ENCODE measurements around the gene CNIH3. TPM values are rescaled to one million over a fixed set of nuclear protein-coding genes. Genes with fewer than 3 reads are reported as not detected.

Gene CNIH3
- total RNA-seq, 4 donors from 2014 or later, result not detected

- H3K4me3 ChIP-seq, result no peak overlapping the region
- DNase-seq, result no peak
- no peaks in the 10 kb centered on the region for H3K4me1 ChIP-seq
- no peaks in the 10 kb centered on the region for H3K27me3 ChIP-seq
- no peaks in the 10 kb centered on the region for H3K36me3 ChIP-seq
- no peak overlapping the region for H3K27ac ChIP-seq
- no peak for TF ChIP-seq POLR2A (IDR thresholded peaks at IDR 0.05)
- no peak for TF ChIP-seq CTCF (IDR thresholded peaks at IDR 0.05)
- no peaks in the 10 kb centered on the region for H3K9me3 ChIP-seq
Measured at GRCh38 chr1:224698015-224698451, 81.9 kb downstream of the CNIH3 start.

GRCh38 chr1:224700918-224701531 lies 84.9 kb downstream of the CNIH3 start:
- TF ChIP-seq CTCF (IDR thresholded peaks at IDR 0.05), result no peak
- no peak for TF ChIP-seq POLR2A (IDR thresholded peaks at IDR 0.05)
- DNase-seq, result no peak
- no peak overlapping the region for H3K4me3 ChIP-seq
- H3K27ac ChIP-seq, result no peak overlapping the region
- H3K27me3 ChIP-seq, result no peaks in the 10 kb centered on the region
- H3K4me1 ChIP-seq, result no peaks in the 10 kb centered on the region
- no peaks in the 10 kb centered on the region for H3K36me3 ChIP-seq
- no peaks in the 10 kb centered on the region for H3K9me3 ChIP-seq

- H3K9me3 ChIP-seq, result no peaks in the 10 kb centered on the region
- no peak overlapping the region for H3K27ac ChIP-seq
- H3K36me3 ChIP-seq, result no peaks in the 10 kb centered on the region
- H3K27me3 ChIP-seq, result no peaks in the 10 kb centered on the region
- TF ChIP-seq POLR2A (IDR thresholded peaks at IDR 0.05) (no peak), CTCF (IDR thresholded peaks at IDR 0.05) (no peak)
- DNase-seq, result no peak
- no peaks in the 10 kb centered on the region for H3K4me1 ChIP-seq
- no peak overlapping the region for H3K4me3 ChIP-seq
Measured at GRCh38 chr1:224703702-224704101, 87.6 kb downstream of the CNIH3 start.

GRCh38 chr1:224704107-224704735 lies 88.1 kb downstream of the CNIH3 start:
- H3K27me3 ChIP-seq, result no peaks in the 10 kb centered on the region
- H3K36me3 ChIP-seq, result no peaks in the 10 kb centered on the region
- no peak overlapping the region for H3K4me3 ChIP-seq
- no peak for TF ChIP-seq POLR2A (IDR thresholded peaks at IDR 0.05)
- no peak for TF ChIP-seq CTCF (IDR thresholded peaks at IDR 0.05)
- H3K27ac ChIP-seq, result no peak overlapping the region
- H3K4me1 ChIP-seq, result no peaks in the 10 kb centered on the region
- no peak for DNase-seq
- H3K9me3 ChIP-seq, result no peaks in the 10 kb centered on the region

GRCh38 chr1:224705578-224705977 lies 89.5 kb downstream of the CNIH3 start:
- H3K27ac ChIP-seq, result no peak overlapping the region
- no peaks in the 10 kb centered on the region for H3K27me3 ChIP-seq
- TF ChIP-seq CTCF (IDR thresholded peaks at IDR 0.05), result no peak
- no peak for TF ChIP-seq POLR2A (IDR thresholded peaks at IDR 0.05)
- no peaks in the 10 kb centered on the region for H3K36me3 ChIP-seq
- H3K4me3 ChIP-seq, result no peak overlapping the region
- no peaks in the 10 kb centered on the region for H3K4me1 ChIP-seq
- H3K9me3 ChIP-seq, result no peaks in the 10 kb centered on the region
- no peak for DNase-seq
